ENCODE results near the gene OPN5.

OPN5 gene

GRCh38 chr6:47788498-47788884 is 6.7 kb downstream of the OPN5 start:
- DNase-seq: no peak

- no peak for DNase-seq
Measured at GRCh38 chr6:47789553-47789952, 7.7 kb downstream of the OPN5 start.

- no peak for DNase-seq
Measured at GRCh38 chr6:47792216-47792733, 10.4 kb downstream of the OPN5 start.

- no peak for DNase-seq
Measured at GRCh38 chr6:47794577-47795135, 12.8 kb downstream of the OPN5 start.

GRCh38 chr6:47801984-47802383 is 20.2 kb downstream of the OPN5 start:
- DNase-seq: no peak

GRCh38 chr6:47804821-47805220 is 23.0 kb downstream of the OPN5 start:
- DNase-seq: no peak

- no peak for DNase-seq
Measured at GRCh38 chr6:47809873-47810272, 28.0 kb downstream of the OPN5 start.

- no peak for DNase-seq
Measured at GRCh38 chr6:47810885-47811284, 29.1 kb downstream of the OPN5 start.

- DNase-seq: no peak
Measured at GRCh38 chr6:47811443-47811842, 29.6 kb downstream of the OPN5 start.

GRCh38 chr6:47817749-47818148 is 35.9 kb downstream of the OPN5 start:
- DNase-seq: no peak

- DNase-seq: no peak
Measured at GRCh38 chr6:47819461-47819860, 37.6 kb downstream of the OPN5 start.

GRCh38 chr6:47822856-47823554 is 41.2 kb downstream of the OPN5 start:
- no peak for DNase-seq

- no peak for DNase-seq
Measured at GRCh38 chr6:47832386-47833100, 50.7 kb downstream of the OPN5 start.

- no peak for DNase-seq
Measured at GRCh38 chr6:47834196-47834595, 52.4 kb downstream of the OPN5 start.

- no peak for DNase-seq
Measured at GRCh38 chr6:47836046-47836445, 54.2 kb downstream of the OPN5 start.

GRCh38 chr6:47836639-47837038 is 54.8 kb downstream of the OPN5 start:
- DNase-seq: no peak

GRCh38 chr6:47839645-47840044 is 57.8 kb downstream of the OPN5 start:
- DNase-seq: no peak

- DNase-seq: peak in 1 of 51 donors; percentile 13
Measured at GRCh38 chr6:47844881-47845280, 63.0 kb downstream of the OPN5 start.

GRCh38 chr6:47846752-47847151 is 64.9 kb downstream of the OPN5 start:
- no peak for DNase-seq

GRCh38 chr6:47851091-47851490 is 69.3 kb downstream of the OPN5 start:
- no peak for DNase-seq

GRCh38 chr6:47852727-47853126 is 70.9 kb downstream of the OPN5 start:
- no peak for DNase-seq

- DNase-seq: peak in 2 of 51 donors; percentile 3 to 10
Measured at GRCh38 chr6:47853766-47854165, 71.9 kb downstream of the OPN5 start.

- DNase-seq: no peak
Measured at GRCh38 chr6:47854971-47855370, 73.1 kb downstream of the OPN5 start.
